Renal cortex interstitium (tissue), 11 donors: ENCODE results near the gene SARDH. TPM values are rescaled to one million over a fixed set of nuclear protein-coding genes. Genes with fewer than 3 reads are reported as not detected.

Experiments
- DNase-seq, 11 donors: peaks; one replicate each; pipeline ENCODE4 v3.0.0-alpha.2; 2013; ENCODE audit warnings: low read depth in 9 of 11, low spot score in 4 of 11; ENCODE audit errors: extremely low read depth in 1 of 11
- polyA plus RNA-seq, 3 donors: library from polyadenylated mRNA; unstranded; fragments of 120-200 nt; gene quantifications; one replicate each; pipeline ENCODE4 v1.2.1, GENCODE V29; 2013; ENCODE audit not compliant: insufficient read length in 3 of 3

SARDH gene
- polyA plus RNA-seq, 3 donors: 7.6 to 13.3 (median 12.3) TPM

DNA sequence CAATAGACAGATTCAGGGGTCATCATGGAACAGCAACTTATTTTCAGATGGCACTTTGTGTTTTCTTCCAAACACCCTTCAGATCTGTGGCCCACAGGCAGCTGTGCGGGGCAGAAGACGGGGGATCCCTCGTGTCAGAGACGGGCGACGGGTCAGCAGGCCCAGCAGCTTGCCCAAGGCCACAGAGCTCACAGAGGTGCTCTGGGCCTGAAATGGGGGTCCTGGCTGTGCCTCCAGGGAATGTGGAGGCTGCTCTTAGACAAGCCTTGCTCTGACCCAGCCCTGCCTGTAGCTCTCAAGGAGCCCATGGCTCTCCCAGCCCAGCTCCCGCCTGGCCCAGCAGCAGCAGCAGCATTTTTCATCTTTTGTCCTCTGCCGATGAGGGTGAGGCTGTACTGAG is 40.9 kb upstream of the SARDH start:
- no peak for DNase-seq

- no peak for DNase-seq
These were observed 40.3 kb upstream of the SARDH start for GRCh38 chr9:133778336-133779013.

- no peak for DNase-seq
These were observed 39.7 kb upstream of the SARDH start for GRCh38 chr9:133777871-133778270.

DNA sequence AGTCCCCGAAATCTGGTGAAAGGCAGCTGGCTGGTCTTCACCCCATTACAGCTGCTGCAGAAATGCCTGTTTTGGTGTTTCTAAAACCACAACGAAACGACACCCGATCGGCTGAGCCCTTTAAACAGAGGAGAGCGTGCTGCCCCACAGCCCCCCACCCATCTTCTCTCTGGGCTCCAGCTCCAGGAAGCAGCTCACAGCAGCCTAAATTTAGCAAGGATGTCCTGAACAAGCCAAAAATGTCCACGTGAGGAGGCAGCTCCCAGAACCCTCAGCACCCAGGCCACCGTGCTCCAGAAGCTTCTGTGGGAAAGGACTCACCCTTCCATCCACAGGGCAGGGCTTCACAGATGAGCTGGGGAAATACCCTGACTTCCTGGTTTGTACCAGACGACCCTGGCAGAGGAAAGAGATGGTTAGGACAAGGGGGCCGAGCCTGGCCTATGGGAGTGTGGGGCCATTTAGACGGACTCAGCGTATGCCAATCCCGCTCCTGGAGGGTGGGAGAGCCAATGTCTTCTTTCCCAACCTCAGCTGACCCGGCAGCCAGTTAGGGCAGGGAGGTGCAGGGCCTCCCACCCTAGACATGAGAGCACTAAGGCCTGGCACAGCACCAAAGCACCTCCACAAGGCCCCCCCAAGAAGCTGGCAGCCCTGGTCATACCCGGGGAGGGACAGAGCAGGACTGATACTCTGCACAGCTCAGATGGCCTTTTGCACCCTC is 39.1 kb upstream of the SARDH start:
- no peak for DNase-seq

DNA sequence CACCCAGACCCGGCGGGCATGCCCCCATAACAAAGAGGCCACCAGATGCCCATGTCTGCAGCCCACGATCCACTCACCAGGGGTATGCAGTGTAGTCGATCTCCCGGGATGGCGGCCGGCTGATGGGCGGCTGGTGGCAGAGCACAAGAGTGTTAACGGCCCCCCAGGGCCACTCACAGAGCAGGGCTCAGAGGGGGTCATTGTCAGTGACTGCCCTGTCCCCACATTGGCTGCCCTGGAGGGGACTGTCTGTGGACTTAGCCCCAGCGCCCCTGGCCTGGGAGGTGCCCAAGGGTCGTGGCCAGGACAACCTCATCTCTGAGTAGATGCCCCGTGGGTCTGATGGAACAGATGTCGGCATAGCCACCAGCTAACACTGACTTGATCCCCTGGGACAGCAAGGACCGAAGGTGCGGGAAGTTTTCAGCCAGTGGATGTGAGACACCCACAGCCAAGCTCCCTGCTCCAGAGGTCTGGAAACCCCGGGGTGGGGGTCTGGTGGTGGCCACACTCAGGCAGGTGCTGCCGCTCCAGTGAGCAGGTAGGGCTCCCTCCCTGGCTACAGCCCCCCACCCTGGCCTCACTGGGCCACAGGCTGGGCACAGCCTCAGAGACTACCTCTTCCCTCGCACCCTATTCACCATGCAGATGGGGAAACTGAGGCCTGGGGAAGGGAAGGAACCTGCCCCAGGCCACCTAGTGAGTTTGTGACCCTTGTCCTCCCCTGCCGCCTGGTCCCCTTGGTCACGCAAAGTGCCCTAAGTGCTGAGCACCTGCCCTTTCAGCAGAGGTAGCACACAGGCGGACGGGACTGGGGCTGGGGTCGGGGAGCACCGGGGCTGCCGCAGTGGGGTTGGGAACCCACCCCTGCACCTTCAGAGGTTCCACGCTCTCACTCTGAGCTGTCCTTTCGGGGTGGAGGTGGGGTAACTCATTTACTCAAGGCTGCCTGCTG is 38.1 kb upstream of the SARDH start:
- no peak for DNase-seq

GRCh38 chr9:133775291-133775690 is 37.1 kb upstream of the SARDH start:
- DNase-seq: no peak

- DNase-seq: no peak
These were observed 36.6 kb upstream of the SARDH start for GRCh38 chr9:133774799-133775198.

- no peak for DNase-seq
These were observed 35.9 kb upstream of the SARDH start for GRCh38 chr9:133773889-133774655.

DNA sequence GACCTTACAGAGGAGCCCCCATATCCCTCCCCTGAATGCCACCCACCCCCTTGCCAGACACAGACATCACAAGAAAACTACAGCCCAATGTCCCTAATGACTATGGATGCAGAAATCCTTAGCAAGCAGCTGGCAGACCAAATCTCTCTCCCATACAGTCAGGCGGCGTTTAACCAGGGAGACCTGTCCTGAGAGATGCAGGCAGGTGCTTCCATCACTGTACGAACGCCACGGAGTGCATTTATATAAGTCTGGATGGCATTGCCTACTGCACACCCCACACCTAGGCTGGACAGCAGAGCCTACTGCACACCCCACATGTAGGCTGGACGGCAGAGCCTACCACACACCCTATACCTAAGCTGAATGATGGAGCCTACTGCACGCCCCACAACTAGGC is 34.4 kb upstream of the SARDH start:
- DNase-seq: no peak

- no peak for DNase-seq
These were observed 33.6 kb upstream of the SARDH start for GRCh38 chr9:133771486-133772482.

DNA sequence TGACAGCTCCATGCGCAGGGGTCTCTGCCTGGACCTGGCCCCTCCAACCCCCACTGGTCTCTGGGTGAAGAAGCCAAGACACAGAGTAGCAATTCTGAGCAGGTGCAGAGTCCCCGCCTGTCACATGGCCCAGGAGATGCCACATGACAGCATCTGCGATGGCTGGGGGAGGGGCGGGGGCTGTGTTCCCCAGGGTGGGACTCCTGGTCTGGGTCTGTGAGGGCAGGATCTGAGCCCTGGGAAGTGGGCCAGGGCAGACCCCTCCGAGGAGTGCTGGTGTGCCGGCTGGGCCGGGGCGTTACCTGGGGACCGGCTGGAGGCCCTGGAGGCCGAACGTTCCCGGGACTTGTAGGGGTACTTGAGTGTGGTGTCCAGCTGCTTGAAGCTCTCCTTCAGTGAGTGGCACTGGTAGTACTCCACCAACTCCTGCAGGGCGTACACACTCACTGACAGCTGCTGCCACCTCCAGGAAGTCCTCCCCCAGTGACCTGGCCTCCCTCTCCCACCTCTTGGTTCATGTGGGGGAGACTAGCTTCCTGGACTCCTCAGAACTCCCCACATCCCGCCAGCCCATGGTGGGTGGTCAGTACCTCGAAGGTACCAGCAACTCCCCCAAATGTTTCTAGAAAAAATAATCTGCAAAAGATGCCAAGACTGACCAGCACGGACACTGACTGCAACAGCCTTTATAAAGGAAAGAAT is 32.1 kb upstream of the SARDH start:
- DNase-seq: no peak

- DNase-seq: no peak
These were observed 31.4 kb upstream of the SARDH start for GRCh38 chr9:133769511-133770075.

DNA sequence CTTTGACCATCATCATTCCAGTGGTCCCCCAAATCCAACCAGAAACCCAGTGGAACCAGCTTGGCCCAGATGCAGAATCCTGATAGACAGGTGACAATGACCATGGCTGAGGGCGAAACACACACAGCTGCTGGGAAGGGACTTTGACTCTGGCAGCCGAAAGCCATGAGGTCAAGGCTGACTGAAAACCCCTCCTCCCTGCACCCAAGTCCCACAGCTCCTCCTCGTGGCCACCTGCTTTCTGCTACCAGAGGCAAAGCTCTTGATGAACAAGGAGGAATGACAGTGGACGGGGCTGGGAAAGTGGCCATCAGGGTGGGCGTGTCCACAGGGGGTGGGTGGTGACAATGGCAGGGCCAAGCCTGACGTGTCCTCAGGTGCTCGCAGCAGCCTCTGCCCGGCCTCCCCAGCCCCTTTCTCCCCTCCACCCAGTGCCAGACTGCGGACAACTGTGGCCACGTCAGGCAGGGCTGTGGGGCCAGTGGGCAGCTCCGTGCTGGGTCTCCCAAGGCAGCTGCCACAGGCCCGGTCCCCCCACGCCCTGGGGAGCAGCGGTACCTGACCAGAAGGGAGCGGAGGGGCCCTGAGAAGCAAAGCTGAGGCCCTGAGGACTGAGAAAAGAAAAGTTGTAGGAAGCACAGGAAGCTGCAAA is 30.8 kb upstream of the SARDH start:
- DNase-seq: no peak

DNA sequence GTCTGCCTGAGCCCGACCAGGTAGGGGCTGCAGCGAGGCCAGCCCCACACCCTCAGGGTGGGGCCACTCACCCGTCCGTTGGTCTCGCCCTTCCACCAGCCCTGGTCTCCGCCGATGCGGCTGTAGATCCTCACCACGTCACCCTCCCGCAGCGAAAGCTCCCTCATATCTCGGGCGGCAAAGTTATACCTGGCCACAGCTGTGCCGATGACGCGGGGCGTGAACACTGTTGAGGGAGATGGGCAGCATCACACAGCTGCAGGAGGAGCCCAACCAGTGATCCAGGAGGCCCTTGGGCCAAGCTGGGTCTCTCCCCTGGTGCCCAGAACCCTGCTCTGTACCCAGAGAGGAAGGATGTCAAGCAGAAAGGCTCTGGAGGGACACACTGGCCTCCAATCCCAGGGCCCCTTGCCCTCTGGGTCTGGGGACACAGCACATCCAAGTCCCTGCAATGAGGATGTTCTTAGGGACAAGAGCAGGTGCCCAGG is 30.3 kb upstream of the SARDH start:
- no peak for DNase-seq

GRCh38 chr9:133767625-133768024 is 29.5 kb upstream of the SARDH start:
- DNase-seq: no peak

- no peak for DNase-seq
These were observed 28.9 kb upstream of the SARDH start for GRCh38 chr9:133767008-133767407.
